H9 (cell line): ENCODE results near the gene LRRFIP1. TPM values are rescaled to one million over a fixed set of nuclear protein-coding genes. Genes with fewer than 3 reads are reported as not detected.

Experiments
- DNase-seq: peaks from one replicate; pipeline ENCODE4 v3.0.0-alpha.2; 2017
- H2AFZ ChIP-seq: one replicate; pipeline ENCODE4 v1.6.1; 2013; ENCODE audit warnings: mild to moderate bottlenecking, low read length, control low read depth, moderate library complexity
- H2AK5ac ChIP-seq: 2 replicates; pipeline ENCODE4 v1.6.1; 2013; ENCODE audit warnings: low read length, control low read depth, mixed read lengths; ENCODE audit not compliant: insufficient read length
- H2BK120ac ChIP-seq: one replicate; pipeline ENCODE4 v1.6.1; 2013; ENCODE audit warnings: low read depth, mild to moderate bottlenecking, low read length, control low read depth, inconsistent platforms; ENCODE audit not compliant: poor library complexity, severe bottlenecking
- H2BK12ac ChIP-seq: 2 replicates; pipeline ENCODE4 v1.6.1; 2013; ENCODE audit warnings: low read length, control low read depth, mixed read lengths, low read depth; ENCODE audit not compliant: insufficient read length
- H2BK15ac ChIP-seq: 2 replicates; pipeline ENCODE4 v1.6.1; 2013; ENCODE audit warnings: low read depth, low read length, control low read depth
- H2BK20ac ChIP-seq: one replicate; pipeline ENCODE4 v1.6.1; 2013; ENCODE audit warnings: low read depth, mild to moderate bottlenecking, low read length, control low read depth, inconsistent platforms; ENCODE audit not compliant: poor library complexity, severe bottlenecking
- H2BK5ac ChIP-seq: 2 replicates; pipeline ENCODE4 v1.6.1; 2013; ENCODE audit warnings: low read length, control low read depth, mixed read lengths; ENCODE audit not compliant: insufficient read length
- H3K14ac ChIP-seq: 2 replicates; pipeline ENCODE4 v1.6.1; 2013; ENCODE audit warnings: low read length, control low read depth; ENCODE audit not compliant: insufficient read depth
- H3K18ac ChIP-seq: 2 replicates; pipeline ENCODE4 v1.6.1; 2013; ENCODE audit warnings: low read depth, mild to moderate bottlenecking, mixed read lengths, low read length, control low read depth; ENCODE audit not compliant: insufficient read length
- H3K23ac ChIP-seq: 2 replicates; pipeline ENCODE4 v1.6.1; 2013; ENCODE audit warnings: low read length, control low read depth, mixed read lengths, low read depth; ENCODE audit not compliant: insufficient read length
- H3K23me2 ChIP-seq: 2 replicates; pipeline ENCODE4 v1.6.1; 2013; ENCODE audit warnings: low read depth, mild to moderate bottlenecking, mixed read lengths, low read length, control low read depth; ENCODE audit not compliant: insufficient read length, poor library complexity, severe bottlenecking
- H3K27ac ChIP-seq: 2 replicates; pipeline ENCODE4 v1.5.1; 2013; ENCODE audit warnings: low read length, control low read depth, mixed read lengths, low read depth; ENCODE audit not compliant: insufficient read length
- H3K27me3 ChIP-seq: 2 replicates; pipeline ENCODE4 v1.6.1; 2013; ENCODE audit warnings: low read length, control low read depth, inconsistent platforms; ENCODE audit not compliant: insufficient read depth
- H3K4ac ChIP-seq: 2 replicates; pipeline ENCODE4 v1.6.1; 2013; ENCODE audit warnings: low read depth, mild to moderate bottlenecking, control low read depth, inconsistent platforms, low read length, moderate library complexity
- H3K4me1 ChIP-seq: 2 replicates; pipeline ENCODE4 v1.6.1; 2013; ENCODE audit warnings: low read length, control low read depth, inconsistent platforms; ENCODE audit not compliant: insufficient read depth
- H3K4me2 ChIP-seq: 2 replicates; pipeline ENCODE4 v1.6.1; 2013; ENCODE audit warnings: low read length, control low read depth, mixed read lengths; ENCODE audit not compliant: insufficient read length, insufficient read depth
- H3K56ac ChIP-seq: 2 replicates; pipeline ENCODE4 v1.6.1; 2013; ENCODE audit warnings: low read depth, mild to moderate bottlenecking, mixed read lengths, low read length, control low read depth; ENCODE audit not compliant: insufficient read length
- H3K79me1 ChIP-seq: 2 replicates; pipeline ENCODE4 v1.6.1; 2013; ENCODE audit warnings: low read depth, mild to moderate bottlenecking, moderate library complexity, low read length, control low read depth, inconsistent platforms; ENCODE audit not compliant: insufficient read depth, poor library complexity, severe bottlenecking
- H3K79me2 ChIP-seq: 2 replicates; pipeline ENCODE4 v1.6.1; 2013; ENCODE audit warnings: low read length, control low read depth, inconsistent platforms; ENCODE audit not compliant: insufficient read depth
- H3K9ac ChIP-seq: 2 replicates; pipeline ENCODE4 v1.6.1; 2013; ENCODE audit warnings: low read length, control low read depth, mixed read lengths; ENCODE audit not compliant: insufficient read length; ENCODE audit errors: extremely low read depth
- H3K9me3 ChIP-seq: one replicate; pipeline ENCODE4 v1.6.1; 2013; ENCODE audit warnings: low read depth, low read length, inconsistent platforms; ENCODE audit not compliant: control insufficient read depth
- H3T11ph ChIP-seq: one replicate; pipeline ENCODE4 v1.6.1; 2013; ENCODE audit warnings: mild to moderate bottlenecking, low read length, control low read depth, inconsistent platforms
- H4K20me1 ChIP-seq: one replicate; pipeline ENCODE4 v1.6.1; 2013; ENCODE audit not compliant: control insufficient read depth, insufficient read length, insufficient read depth
- H4K5ac ChIP-seq: 2 replicates; pipeline ENCODE4 v1.6.1; 2013; ENCODE audit warnings: low read depth, mild to moderate bottlenecking, mixed read lengths, low read length, control low read depth; ENCODE audit not compliant: insufficient read length
- H4K8ac ChIP-seq: replicated peaks from 2 replicates; pipeline ENCODE4 v1.6.1; 2013; ENCODE audit warnings: low read length, control low read depth, mixed read lengths, low read depth; ENCODE audit not compliant: insufficient read length
- H4K91ac ChIP-seq: 2 replicates; pipeline ENCODE4 v1.6.1; 2013; ENCODE audit warnings: low read depth, mild to moderate bottlenecking, moderate library complexity, mixed read lengths, low read length, control low read depth; ENCODE audit not compliant: insufficient read length
- H3K27ac Mint-ChIP-seq, 3 experiments: 2 replicates in 2 of 3; 3 replicates in 1 of 3; pipeline ENCODE4 v1.8.0; 2020 to 2021; ENCODE audit warnings: mixed read lengths in 3 of 3, mild to moderate bottlenecking in 1 of 3, moderate library complexity in 1 of 3
- H3K27me3 Mint-ChIP-seq: 2 replicates; pipeline ENCODE4 v1.8.0; 2021; ENCODE audit warnings: low read depth, mild to moderate bottlenecking, moderate library complexity, mixed read lengths
- H3K36me3 Mint-ChIP-seq, 3 experiments: 2 replicates in 2 of 3; 3 replicates in 1 of 3; pipeline ENCODE4 v1.8.0; 2020 to 2021; ENCODE audit warnings: low read depth in 3 of 3, mixed read lengths in 3 of 3; ENCODE audit not compliant: insufficient read depth in 1 of 3
- H3K4me1 Mint-ChIP-seq, 2 experiments: 2 replicates each; pipeline ENCODE4 v1.8.0; 2020; ENCODE audit warnings: mixed read lengths in 2 of 2
- H3K4me3 Mint-ChIP-seq, 2 experiments: 2 replicates in 1 of 2; 3 replicates in 1 of 2; pipeline ENCODE4 v1.8.0; 2020 to 2021; ENCODE audit warnings: mild to moderate bottlenecking in 2 of 2, mixed read lengths in 2 of 2, moderate library complexity in 1 of 2
- H3K9me3 Mint-ChIP-seq, 2 experiments: 2 replicates in 1 of 2; 3 replicates in 1 of 2; pipeline ENCODE4 v1.8.0; 2020; ENCODE audit warnings: mild to moderate bottlenecking in 2 of 2, mixed read lengths in 2 of 2, moderate library complexity in 1 of 2
- WGBS: extraction: QIAGEN DNeasy Blood & Tissue Kit; methylation state at CpG from one replicate; pipeline ENCODE4 v1.1.7; 2013; ENCODE audit warnings: missing lambda C conversion rate, low lambda C conversion rate, mixed read lengths; ENCODE audit not compliant: insufficient read length; ENCODE audit errors: extremely low coverage; 5-methylcytosine and 5-hydroxymethylcytosine counted together
- total RNA-seq: library from RNA; stranded (reverse); gene quantifications from 2 replicates; pipeline ENCODE4 v1.2.1, GENCODE V29; 2021
- TF ChIP-seq, protein P1 (sequence below): fragments of 200-600 bp; sonication (generic); conservative IDR thresholded peaks from 3 replicates; pipeline ENCODE4 v1.8.0; 2021; ENCODE audit warnings: antibody characterized with exemption, mild to moderate bottlenecking

Gene LRRFIP1
- total RNA-seq, 1 experiment from 2014 or later, result 38.5 TPM

DNA sequence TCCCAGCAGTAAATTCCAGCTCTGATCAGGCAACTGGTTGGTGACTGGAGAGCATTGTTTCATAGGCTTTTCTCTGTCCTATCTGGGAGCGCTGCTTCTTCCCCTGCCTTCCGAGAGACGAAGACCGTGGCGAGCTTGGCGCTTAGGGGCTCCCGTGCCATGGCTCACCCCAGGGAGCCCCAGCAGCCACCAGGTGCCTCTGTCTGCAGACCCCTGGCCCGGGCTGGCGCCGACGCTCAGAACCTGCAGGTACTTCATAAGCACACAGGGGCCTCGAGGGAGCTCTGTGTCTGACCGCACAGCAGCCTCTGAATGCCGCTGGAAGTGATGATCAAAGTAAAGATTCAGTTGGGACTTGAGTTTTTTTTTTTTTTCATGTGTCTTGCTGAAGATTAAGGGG lies 152.1 kb downstream of the LRRFIP1 start:
- H3K36me3 Mint-ChIP-seq, result peaks cover 47 to 58% (median 56%) of the 10 kb centered on the region in 3 experiments

More for the DNA sequence above, 152.1 kb downstream of the LRRFIP1 start:
- no peak overlapping the region for H2BK15ac ChIP-seq
- H3T11ph ChIP-seq, result no peak overlapping the region
- no peak overlapping the region for H3K27ac ChIP-seq
- Mint-ChIP-seq H3K9me3 (peaks cover 3 to 9% of the 10 kb centered on the region in 2 experiments; a peak in 4 of 5 replicates), H3K4me1 (no peaks in the 10 kb centered on the region), H3K27me3 (no peaks in the 10 kb centered on the region), H3K27ac (no peak overlapping the region; a peak in 1 of 7 replicates), H3K4me3 (no peak overlapping the region)
- no peak overlapping the region for H4K91ac ChIP-seq
- H2BK20ac ChIP-seq, result no peak overlapping the region
- H2BK5ac ChIP-seq, result no peak overlapping the region
- no peak overlapping the region for H2BK120ac ChIP-seq
- H3K56ac ChIP-seq, result no peak overlapping the region
- no CpG with 5 or more reads among the region's 14 CpGs for WGBS
- no peak overlapping the region for H3K14ac ChIP-seq
- H3K79me2 ChIP-seq, result no peaks in the 10 kb centered on the region
- no peak for DNase-seq
- H4K5ac ChIP-seq, result no peak overlapping the region
- no peak overlapping the region for H3K18ac ChIP-seq
- no peak overlapping the region for H4K8ac ChIP-seq
- TF ChIP-seq, protein P1, sequence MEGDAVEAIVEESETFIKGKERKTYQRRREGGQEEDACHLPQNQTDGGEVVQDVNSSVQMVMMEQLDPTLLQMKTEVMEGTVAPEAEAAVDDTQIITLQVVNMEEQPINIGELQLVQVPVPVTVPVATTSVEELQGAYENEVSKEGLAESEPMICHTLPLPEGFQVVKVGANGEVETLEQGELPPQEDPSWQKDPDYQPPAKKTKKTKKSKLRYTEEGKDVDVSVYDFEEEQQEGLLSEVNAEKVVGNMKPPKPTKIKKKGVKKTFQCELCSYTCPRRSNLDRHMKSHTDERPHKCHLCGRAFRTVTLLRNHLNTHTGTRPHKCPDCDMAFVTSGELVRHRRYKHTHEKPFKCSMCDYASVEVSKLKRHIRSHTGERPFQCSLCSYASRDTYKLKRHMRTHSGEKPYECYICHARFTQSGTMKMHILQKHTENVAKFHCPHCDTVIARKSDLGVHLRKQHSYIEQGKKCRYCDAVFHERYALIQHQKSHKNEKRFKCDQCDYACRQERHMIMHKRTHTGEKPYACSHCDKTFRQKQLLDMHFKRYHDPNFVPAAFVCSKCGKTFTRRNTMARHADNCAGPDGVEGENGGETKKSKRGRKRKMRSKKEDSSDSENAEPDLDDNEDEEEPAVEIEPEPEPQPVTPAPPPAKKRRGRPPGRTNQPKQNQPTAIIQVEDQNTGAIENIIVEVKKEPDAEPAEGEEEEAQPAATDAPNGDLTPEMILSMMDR, result no peak
- no peak overlapping the region for H2AFZ ChIP-seq
- no peak overlapping the region for H3K9ac ChIP-seq
- H3K79me1 ChIP-seq, result no peaks in the 10 kb centered on the region
- H3K4me1 ChIP-seq, result no peaks in the 10 kb centered on the region
- H3K23ac ChIP-seq, result no peak overlapping the region
- H3K27me3 ChIP-seq, result no peaks in the 10 kb centered on the region
- no peak overlapping the region for H3K4me2 ChIP-seq
- H3K9me3 ChIP-seq, result no peaks in the 10 kb centered on the region
- no peaks in the 10 kb centered on the region for H3K23me2 ChIP-seq
- H2AK5ac ChIP-seq, result no peak overlapping the region
- H3K4ac ChIP-seq, result no peak overlapping the region
- no peak overlapping the region for H2BK12ac ChIP-seq
- H4K20me1 ChIP-seq, result no peaks in the 10 kb centered on the region
